IMR-90 (cell line): ENCODE measurements around the gene DIP2A.

Source experiments
- CEBPB ChIP-seq: IDR thresholded peaks from 2 replicates; pipeline ENCODE4 v1.6.1; 2012; ENCODE audit warnings: low read depth, low read length, improper control_type of control experiment
- CTCF ChIP-seq: conservative IDR thresholded peaks from 2 replicates; pipeline ENCODE4 v1.5.1; 2012; ENCODE audit warnings: mild to moderate bottlenecking, low read depth, low read length, improper control_type of control experiment
- MAZ ChIP-seq: IDR thresholded peaks from 2 replicates; pipeline ENCODE4 v1.6.1; 2012; ENCODE audit warnings: low read depth, mild to moderate bottlenecking, low read length, improper control_type of control experiment, moderate library complexity, borderline replicate concordance
- NFE2L2 ChIP-seq: fragments of 150-350 bp; IDR thresholded peaks from 2 replicates; pipeline ENCODE4 v1.6.1; 2016; ENCODE audit warnings: low read depth, mild to moderate bottlenecking, low read length
- POLR2A ChIP-seq: IDR thresholded peaks from 2 replicates; pipeline ENCODE4 v1.6.1; 2012; ENCODE audit warnings: mild to moderate bottlenecking, low read depth, low read length
- RAD21 ChIP-seq: IDR thresholded peaks from 2 replicates; pipeline ENCODE4 v1.6.1; 2012; ENCODE audit warnings: low read length, improper control_type of control experiment
- SMC3 ChIP-seq: fragments of 150-350 bp; IDR thresholded peaks from 2 replicates; pipeline ENCODE4 v1.6.1; 2016; ENCODE audit warnings: low read depth, mild to moderate bottlenecking, antibody characterized with exemption, low read length, moderate library complexity
- USF2 ChIP-seq: fragments of 150-350 bp; IDR thresholded peaks from 2 replicates; pipeline ENCODE4 v1.6.1; 2017; ENCODE audit warnings: mild to moderate bottlenecking, antibody characterized with exemption, low read length, low read depth

- TF ChIP-seq SMC3, result no peak
- TF ChIP-seq RAD21, result no peak
- no peak for TF ChIP-seq CTCF
- TF ChIP-seq NFE2L2, result no peak
- no peak for TF ChIP-seq POLR2A
- TF ChIP-seq MAZ, result no peak
- TF ChIP-seq USF2, result no peak
- no peak for TF ChIP-seq CEBPB
Measured at GRCh38 chr21:46550116-46550941, 91.6 kb downstream of the DIP2A start.
